GM19467 (cell line): Measurements from ENCODE around the gene STARD3.

Experiments used
- ATAC-seq: cut with Tn5 transposase; IDR thresholded peaks from one replicate; pipeline ENCODE4 v1.9.1; 2021; ENCODE audit warnings: mild to moderate bottlenecking, moderate library complexity; ENCODE audit not compliant: unreplicated experiment

Gene STARD3

DNA sequence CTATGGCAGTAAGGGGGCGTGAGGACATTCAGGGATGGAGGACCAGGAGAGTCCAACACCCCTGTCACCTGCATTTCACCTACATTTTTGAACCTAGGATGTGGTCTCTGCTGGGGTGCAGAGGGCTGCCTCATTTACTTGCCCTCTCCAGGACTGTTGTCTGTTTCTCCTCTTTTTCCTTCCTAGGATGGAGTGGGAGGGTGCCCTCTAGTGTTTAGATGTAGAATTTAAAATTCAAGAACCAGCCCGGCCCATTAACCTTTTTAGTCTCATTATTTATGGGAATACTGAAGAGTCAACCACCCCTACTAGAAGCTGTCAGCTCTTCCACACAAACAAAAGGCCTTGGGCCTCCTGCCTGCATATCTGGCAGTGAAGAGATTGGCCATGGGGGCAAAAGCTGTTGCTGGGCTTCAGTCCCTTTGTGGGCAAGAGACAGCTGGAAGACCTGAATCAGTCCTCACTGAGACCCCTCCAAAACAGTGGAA, 2.5 kb upstream of the STARD3 start:
- ATAC-seq, result no peak

DNA sequence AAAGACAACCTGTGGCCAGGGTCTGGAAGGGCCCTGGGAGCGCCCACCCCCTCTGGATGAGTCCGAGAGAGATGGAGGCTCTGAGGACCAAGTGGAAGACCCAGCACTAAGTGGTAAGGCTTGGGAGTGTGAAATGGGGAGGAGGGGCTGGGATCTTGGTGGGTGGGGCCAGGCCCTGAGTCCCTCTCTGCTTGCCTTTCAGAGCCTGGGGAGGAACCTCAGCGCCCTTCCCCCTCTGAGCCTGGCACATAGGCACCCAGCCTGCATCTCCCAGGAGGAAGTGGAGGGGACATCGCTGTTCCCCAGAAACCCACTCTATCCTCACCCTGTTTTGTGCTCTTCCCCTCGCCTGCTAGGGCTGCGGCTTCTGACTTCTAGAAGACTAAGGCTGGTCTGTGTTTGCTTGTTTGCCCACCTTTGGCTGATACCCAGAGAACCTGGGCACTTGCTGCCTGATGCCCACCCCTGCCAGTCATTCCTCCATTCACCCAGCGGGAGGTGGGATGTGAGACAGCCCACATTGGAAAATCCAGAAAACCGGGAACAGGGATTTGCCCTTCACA, 1.2 kb upstream of the STARD3 start:
- no peak for ATAC-seq

DNA sequence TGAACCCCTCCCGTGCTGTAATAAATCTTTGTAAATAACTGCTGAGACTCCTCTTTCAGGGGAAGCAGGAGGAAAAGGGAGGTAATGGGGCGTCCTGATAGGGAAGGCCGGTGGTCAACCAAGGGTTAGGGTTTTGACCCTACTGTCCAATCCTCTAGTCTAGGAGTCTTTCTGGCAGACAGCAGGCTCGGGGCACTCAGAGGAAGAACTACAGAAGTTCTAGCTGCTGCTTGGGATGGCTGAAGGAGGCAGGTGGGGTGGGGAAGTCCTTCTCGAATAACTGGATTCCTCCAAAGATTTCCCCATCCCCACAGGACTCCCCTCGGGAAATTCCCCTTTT, 387 bp upstream of the STARD3 start:
- no peak for ATAC-seq

DNA sequence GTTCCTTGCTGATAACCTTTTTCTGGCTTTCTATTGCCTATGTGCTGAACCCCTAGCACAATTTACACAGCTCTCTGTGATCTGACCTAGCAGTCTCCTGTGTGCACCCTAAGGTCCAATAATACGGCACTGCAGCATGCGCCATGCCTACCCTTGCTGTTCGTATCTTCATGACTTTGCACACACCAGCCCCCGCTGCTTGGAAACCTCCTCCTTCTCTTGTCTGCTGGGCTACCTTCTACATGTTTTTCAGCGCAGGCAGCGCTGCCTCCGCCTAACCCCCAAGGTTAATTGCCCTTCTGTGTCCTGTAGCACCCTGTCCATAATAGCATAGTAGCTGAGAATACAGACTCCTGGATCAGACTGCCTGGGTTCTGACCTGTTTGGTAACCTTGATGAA, 1.4 kb downstream of the STARD3 start:
- ATAC-seq, result no peak

DNA sequence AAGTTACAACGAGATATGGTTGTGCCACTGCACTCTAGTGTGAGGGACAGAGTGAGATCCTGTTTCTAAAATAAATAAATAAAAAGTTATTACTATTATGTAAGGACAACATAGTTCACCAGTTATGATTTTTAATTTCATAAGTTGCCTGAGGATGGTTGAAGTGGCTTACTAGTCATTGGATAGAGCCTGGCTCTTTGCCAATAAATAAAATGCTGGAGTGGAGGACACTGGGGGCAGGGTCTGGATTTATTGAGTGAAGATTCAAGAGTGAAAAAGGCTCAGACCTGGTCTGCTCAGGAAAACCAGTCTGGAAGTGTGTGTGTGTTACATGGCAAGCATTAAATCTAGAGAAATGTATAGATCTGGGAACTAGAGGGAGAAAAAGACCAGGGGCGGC, 2.1 kb downstream of the STARD3 start:
- ATAC-seq, result no peak

DNA sequence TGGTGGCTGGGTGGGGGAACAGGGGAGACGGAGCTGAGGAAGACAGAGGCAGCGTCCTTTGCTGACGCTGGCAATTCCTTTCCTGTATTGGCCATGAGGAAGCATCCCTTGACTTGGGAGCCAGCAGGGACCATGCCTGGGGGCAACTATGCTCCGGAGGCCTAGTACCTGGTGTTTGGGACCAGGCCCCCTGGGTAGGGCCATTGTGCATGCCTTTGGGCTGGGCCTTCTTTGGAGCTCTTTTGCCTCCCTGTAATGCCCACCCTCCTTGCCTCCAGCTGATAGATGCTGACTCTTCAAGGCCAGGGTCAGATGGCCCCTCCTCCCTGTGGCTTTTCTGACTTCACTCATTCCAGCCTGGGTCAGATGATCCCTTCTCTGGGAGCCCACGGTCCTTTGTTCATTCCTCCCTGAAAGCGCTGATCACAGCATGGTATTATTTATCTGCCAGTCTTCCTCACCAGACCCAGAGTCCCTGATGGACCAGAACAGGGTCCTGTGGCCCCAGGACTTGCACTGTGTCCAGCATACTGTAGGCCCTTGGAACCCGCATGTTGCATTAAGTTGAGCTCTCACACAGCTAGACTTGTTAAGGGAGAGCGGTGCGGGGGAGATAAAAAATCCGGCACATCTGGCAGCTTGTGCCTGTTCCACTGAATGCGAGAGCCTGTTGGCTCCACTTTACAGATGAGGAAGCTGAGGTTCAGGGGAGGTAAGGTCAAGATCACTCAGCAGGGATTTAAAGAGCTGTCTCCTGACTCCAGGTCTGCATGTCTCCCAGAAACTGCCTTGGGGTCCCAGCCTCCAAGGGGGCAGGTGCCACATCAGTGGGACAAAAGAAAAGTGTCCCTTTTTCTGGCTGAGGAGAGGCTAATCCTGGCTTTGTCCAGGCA, 2.9 kb downstream of the STARD3 start:
- no peak for ATAC-seq

DNA sequence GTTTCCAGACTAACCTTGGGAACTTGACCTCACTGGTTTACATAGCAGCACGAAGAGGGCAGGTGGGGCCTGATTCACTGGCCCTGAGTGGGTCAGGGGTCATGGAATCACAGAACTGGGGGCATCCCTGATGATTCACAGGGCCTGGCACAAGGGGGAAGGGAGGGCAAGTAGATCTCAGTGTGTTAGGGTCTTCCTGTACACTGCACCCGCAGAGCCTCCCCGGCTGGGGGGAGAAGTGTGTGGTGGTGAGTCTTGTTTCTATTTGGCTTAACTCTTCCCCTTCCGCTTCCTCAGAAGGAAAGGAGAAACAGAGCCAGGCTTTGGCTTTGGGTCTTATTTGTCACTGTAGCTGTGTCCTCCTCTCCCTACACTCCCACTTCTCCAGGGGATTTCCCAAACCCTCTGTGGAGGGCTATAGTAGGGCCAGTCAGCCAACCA, 3.7 kb downstream of the STARD3 start:
- no peak for ATAC-seq

DNA sequence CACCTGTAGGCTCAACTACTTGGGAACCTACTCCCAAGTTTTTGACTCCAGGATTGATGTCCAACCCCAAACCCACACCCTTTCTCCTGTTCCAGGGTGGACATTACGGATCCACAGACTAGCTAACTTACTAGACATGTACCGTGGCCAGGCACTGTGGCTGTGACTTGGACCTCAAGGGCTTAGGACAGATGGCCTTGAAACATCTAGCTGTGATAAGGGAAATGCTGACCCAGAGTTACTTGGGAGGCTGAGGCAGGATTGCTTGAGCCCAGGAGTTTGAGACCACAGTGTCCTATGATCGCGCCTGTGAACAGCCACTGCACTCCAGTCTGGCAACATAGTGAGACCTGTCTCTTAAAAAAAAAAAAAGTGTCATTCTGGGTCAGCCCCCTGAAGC, 4.2 kb downstream of the STARD3 start:
- no peak for ATAC-seq

DNA sequence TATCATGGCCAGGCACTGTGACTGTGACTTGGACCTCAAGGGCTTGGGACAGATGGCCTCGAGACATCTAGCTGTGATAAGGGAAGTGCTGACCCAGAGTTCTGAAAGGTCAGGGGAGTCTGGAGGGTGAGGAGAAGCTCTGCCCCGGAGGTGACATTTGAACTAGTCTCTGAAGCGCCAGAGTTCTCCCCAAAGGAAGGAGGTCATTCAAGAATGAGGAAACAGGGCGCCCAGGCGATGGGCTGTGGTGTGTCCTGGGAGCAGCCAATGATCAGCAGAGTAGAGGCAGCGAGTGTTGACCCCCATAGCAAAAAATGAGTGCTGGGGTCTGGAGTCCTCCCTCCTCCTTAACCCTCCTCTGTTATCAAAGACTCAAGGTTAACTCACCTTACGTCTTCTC, 4.9 kb downstream of the STARD3 start:
- ATAC-seq, result no peak

DNA sequence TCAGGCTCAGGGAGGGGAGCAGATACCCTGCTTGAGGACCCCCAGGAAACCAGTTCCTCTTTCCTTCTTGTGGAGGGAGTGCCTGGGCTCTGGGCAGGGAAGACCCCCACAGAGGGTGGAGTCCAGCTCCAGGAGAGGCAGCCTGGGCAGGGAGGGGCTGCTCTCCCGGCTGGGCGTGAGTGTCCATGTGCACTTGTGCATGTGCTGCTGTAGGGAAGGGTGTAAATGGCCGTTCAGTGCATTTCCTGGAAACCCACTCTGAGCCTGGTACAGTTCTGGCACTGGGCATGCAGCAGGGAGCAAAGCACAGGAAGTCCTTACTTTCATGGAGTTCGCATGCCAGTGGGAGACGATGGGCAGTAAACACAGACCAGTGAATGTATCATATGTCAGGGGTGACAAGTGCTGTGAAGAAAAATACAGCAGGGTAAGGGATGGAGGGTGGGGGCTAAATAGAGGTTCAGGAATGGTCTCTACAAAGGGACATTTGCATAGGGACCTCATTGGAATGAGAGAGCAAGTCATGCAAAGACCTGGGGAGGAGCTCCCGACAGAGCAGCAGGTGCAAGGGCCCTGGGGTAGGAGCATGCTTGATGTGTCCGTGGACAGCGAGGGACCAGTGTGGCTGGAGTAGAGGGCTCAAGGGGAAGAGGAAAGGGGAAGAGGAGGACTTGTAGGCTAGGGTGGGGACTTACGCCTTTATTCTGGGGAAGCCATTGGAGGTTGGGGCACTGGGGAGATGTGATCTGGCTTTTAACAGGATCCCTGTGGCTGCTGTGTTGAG, 5.5 kb downstream of the STARD3 start:
- ATAC-seq, result no peak

DNA sequence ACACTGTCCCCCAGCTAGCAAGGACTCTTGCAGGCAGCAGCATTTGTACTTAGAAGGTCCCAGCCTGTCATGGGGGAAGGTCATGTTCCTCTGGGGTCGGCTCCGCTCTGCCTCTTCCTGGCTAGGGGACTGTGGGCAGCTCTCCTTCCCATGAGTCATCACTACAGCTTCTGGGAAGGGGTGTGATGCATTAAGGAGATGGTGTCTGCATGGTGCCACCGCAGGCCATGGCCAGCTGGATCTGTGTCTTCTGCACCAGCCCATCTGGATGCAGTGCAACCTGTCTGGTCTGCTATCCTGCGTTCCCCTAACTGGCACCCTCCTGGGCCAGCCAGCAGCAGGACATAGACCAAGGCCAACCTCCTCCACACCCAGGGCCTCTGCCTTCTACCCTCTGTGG, 6.3 kb downstream of the STARD3 start:
- no peak for ATAC-seq

DNA sequence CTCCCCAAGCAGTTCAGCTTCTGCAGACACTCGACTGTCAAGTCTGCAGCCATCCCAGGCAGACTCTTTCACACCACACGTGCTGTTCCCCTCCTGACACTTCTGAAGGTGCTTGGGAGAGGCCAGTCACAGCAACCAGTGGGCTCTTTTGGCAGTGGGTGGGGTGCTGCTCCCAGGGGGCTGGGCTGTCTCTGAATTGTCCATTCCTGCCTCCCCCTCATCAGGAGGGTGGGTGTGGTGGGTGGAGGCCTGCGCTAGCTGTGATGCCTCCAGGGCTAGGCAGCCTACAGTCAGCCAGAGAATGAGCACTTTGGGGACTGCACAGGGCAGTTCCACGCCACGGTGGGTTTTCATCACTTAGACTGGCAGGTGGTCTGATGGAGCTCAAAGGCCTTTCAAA, 10.3 kb downstream of the STARD3 start:
- no peak for ATAC-seq

DNA sequence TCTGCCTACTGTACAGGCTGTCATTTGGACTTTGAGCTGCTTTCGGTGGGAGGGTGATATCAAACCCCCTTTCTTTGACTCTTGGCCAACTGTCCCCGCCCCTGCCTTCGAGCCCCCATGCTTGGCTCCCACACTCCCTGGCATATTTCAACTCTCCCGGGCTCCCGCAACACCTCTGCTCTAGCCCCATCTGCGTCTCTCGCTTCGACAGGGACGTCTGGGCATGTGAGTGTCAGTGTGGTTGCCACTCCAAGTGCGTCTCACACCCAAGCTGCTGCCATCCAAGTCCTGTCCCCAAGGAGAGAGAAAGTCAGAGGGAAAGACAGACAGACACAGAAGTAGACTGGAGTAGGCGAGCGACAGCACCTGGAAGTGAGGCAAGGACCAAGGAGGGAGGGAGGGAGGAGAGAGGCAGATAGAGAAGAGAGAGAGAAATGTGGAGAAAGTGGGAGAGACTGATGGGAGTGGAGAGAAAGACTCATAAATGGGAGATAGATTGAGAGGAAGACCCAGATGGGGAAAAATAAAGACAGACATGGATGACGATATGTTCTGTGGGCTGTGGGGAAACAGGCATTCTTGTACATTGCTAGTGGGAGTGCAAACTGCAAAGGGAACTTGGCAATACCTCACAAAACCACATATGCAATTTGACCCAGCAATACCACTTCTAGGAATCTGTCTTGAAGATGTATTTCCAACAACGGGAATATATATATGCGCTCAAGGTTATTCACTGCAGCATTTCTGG, 11.8 kb downstream of the STARD3 start:
- no peak for ATAC-seq

DNA sequence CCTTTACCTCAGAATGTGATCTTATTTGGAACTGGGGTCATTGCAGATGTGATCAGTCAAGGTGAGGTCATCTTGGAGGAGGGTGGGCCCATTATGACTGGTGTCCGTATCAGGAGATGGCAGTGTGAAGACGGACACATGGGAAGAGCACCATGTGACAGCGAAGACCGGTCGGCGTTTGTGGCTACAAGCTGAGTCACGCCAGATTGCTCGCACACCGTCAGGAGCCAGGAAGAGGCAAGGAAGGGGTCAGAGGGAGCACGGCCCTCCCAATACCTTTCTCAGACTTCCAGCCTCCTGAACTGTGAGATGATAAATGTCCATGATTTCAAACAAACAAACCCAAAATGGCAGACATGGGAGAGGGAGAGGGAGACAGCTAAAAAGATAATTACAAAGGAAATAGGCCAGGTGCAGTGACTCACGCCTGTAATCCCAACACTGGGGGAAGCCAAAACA, 13.2 kb downstream of the STARD3 start:
- ATAC-seq, result no peak

DNA sequence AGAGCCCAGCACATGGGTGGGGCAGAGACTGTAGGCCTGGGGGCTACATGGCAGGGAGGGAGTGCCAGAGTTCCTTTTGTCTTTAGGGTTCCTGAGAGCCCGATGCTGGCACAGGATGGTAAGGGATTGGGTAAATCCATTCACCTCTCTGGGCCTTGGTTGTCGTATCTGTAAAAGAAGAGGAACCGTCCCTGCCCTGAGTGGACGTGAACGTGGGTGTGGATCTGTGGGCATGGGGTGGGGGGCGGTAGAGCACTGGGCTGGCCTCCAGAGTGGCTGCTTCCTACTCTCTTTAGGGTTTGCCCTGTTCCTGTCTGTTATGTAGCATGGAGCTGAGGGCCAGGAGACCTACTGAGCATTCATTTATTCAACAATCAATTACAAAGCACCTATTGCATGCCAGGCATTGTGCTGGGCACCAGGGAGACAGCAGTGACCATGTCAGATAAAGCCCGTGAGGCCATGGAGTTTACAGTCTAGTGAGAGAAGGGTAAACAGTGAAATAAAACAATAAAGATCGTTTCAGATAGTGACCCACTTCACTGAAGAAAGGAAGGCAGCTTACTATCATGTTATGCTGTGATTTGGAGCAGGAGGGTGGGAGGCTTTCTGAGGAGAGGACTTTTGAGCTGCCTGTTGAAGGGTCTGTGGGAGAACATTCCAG, 15.1 kb downstream of the STARD3 start:
- no peak for ATAC-seq

DNA sequence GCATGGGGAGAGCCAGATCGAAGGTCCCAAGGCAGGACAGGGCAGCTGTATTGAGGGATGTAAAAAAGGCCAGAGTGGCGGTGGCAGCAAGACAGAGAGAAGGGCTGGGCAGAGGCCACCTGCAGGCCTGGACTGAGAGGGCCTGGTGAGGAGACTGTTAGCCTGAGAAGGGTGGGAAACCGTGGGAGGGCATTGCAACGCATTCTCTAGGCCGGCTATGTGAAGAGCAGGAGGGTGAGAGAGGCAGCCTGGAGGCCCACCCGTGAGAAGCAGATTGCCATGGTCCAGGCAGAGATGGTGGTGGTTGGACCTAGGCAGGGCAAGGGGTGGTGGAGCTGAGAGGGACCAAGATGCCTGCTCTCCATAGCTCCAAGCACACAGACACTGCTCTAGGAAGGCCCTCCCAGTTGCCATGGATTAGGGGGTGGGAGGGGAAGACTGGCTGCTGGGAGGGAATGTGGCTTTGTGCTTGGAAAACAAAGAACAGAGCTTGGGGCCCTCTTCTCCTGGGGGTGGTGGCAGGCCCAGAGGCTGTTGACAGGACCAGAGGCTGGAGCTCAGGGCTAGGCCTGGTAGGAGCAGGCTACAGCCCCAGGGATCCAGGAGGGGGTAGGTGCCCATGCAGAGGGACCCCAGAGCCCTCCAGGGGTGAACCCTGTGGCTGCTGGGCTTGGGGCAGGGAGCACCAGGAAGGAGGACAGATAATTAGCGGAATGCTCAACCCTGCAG, 15.8 kb downstream of the STARD3 start:
- ATAC-seq, result no peak

DNA sequence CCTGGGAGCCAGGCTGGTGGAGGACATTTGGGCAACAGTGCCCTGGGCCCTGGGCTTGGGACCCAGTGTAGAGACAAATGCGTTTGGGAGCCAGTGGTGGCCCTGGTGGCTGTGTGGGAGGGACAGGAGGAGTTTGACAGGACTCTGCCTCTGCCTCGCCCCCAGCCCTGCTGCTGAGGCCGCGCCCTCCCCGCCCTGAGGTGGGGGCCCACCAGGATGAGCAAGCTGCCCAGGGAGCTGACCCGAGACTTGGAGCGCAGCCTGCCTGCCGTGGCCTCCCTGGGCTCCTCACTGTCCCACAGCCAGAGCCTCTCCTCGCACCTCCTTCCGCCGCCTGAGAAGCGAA, 16.3 kb downstream of the STARD3 start:
- ATAC-seq, result no peak

DNA sequence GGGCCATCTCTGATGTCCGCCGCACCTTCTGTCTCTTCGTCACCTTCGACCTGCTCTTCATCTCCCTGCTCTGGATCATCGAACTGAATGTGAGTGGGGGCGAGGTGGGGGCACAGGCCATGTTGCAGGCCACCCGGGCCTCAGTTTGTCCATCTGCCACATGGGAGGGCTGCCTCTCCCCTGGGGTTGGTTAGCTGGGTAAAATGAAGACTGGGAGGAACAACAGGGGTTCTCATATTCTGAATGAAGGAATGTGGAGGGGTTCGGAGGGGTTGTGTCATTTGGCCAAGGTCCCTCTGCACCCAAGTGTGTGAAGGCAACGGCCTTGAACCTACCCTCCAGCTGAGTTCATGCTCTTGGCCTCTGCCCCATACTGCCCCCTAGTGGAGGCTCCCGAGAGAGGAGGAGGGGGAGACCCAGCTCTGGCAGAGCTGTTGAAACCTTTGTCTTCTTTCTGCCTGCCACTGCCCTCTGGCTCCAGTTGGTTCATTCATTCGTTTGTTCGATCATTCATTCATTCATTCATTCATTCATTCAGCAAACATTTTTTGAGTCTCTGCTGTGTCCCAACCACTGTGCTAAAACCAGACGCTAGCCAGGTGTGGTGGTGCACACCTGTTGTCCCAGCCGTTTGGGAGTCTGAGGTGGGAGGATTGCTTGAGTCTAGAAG, 16.9 kb downstream of the STARD3 start:
- no peak for ATAC-seq

DNA sequence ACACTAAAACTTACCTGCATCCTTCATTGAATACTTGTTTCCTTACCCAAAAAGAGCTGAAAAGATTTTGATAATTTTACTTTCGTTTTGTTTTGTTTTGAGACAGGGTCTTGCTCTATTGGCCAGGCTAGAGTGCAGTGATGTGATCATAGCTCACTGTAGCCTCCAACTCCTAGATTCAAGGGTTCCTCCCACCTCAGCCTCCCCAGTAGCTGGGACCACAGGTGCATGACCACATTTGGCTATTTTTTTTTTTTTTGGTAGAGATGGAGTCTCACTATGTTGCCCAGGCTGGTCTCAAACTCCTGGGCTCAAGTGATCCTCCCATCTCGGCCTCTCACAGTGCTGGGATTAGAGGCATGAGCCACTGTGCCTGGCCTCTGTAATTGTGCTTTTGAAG, 18.2 kb downstream of the STARD3 start:
- no peak for ATAC-seq
